PC-3 (cell line): ENCODE results near the gene TMEM273. TPM values are rescaled to one million over a fixed set of nuclear protein-coding genes. Genes with fewer than 3 reads are reported as not detected.

ENCODE experiments used
- ATAC-seq: fragments of 200-7000 bp; cut with Tn5 transposase; 2 replicates; pipeline ENCODE4 v1.9.1; 2020; ENCODE audit warnings: mild to moderate bottlenecking, moderate library complexity
- BruUV-seq: library from RNA; stranded (reverse); fragments of 400-500 nt; replicated peaks from 2 replicates; lab custom pipeline; 2021; lab: Mats Ljungman, UMichigan
- CTCF ChIA-PET: fragments of 300-600 bp; sonication (Branson Sonifier 250); formaldehyde crosslinking; loops from one replicate; lab custom pipeline; 2022; ENCODE audit warnings: antibody characterized with exemption; lab: Charles Lee
- POLR2A ChIA-PET: fragments of 300-600 bp; sonication (Branson Sonifier 250); formaldehyde crosslinking; loops from one replicate; lab custom pipeline; 2022; ENCODE audit warnings: antibody characterized with exemption; ENCODE audit not compliant: unreplicated experiment; lab: Charles Lee
- DNase-seq: peaks from one replicate; pipeline ENCODE4 v3.0.0-alpha.2; 2015
- H2AFZ ChIP-seq: fragments of 300-600 bp; sonication (generic); 2 replicates; pipeline ENCODE4 v1.6.0; 2016; ENCODE audit warnings: antibody characterized with exemption, low read length
- H3F3A ChIP-seq: fragments of 300-600 bp; sonication (generic); one replicate; pipeline ENCODE4 v1.6.0; 2017; ENCODE audit warnings: antibody characterized with exemption, low read length, control low read depth, mild to moderate bottlenecking; ENCODE audit not compliant: unreplicated experiment
- H3K27ac ChIP-seq: fragments of 300-600 bp; sonication (generic); 2 replicates; pipeline ENCODE4 v1.5.1; 2016; ENCODE audit warnings: mild to moderate bottlenecking, low read length
- H3K27me3 ChIP-seq: fragments of 300-600 bp; sonication (generic); 2 replicates; pipeline ENCODE4 v1.6.1; 2016; ENCODE audit warnings: low read length, mixed read lengths
- H3K36me3 ChIP-seq: fragments of 300-600 bp; sonication (generic); 2 replicates; pipeline ENCODE4 v1.6.1; 2016; ENCODE audit warnings: low read depth, mixed run types, low read length, mixed read lengths
- H3K4me1 ChIP-seq: fragments of 300-600 bp; sonication (generic); 2 replicates; pipeline ENCODE4 v1.5.1; 2016; ENCODE audit warnings: low read length; ENCODE audit not compliant: insufficient read depth
- H3K4me2 ChIP-seq: fragments of 300-600 bp; sonication (generic); 2 replicates; pipeline ENCODE4 v1.6.0; 2016; ENCODE audit warnings: low read length
- H3K4me3 ChIP-seq: fragments of 300-600 bp; sonication (generic); 2 replicates; pipeline ENCODE4 v1.5.1; 2016; ENCODE audit warnings: mild to moderate bottlenecking, low read length, mixed read lengths
- H3K79me2 ChIP-seq: fragments of 300-600 bp; sonication (generic); 2 replicates; pipeline ENCODE4 v1.6.1; 2017; ENCODE audit warnings: low read length, mixed read lengths
- H3K9ac ChIP-seq: fragments of 300-600 bp; sonication (generic); 2 replicates; pipeline ENCODE4 v1.6.0; 2016; ENCODE audit warnings: mild to moderate bottlenecking, low read length
- H3K9me2 ChIP-seq: fragments of 300-600 bp; sonication (generic); replicated peaks from 2 replicates; pipeline ENCODE4 v1.6.1; 2016; ENCODE audit warnings: mixed run types, low read length, mixed read lengths
- H3K9me3 ChIP-seq: fragments of 300-600 bp; sonication (generic); 2 replicates; pipeline ENCODE4 v1.6.1; 2016; ENCODE audit warnings: low read length, mixed read lengths
- H4K20me1 ChIP-seq: fragments of 300-600 bp; sonication (generic); 2 replicates; pipeline ENCODE4 v1.6.1; 2016; ENCODE audit warnings: low read length, mixed read lengths
- CTCF ChIP-seq: fragments of 300-600 bp; sonication (generic); conservative IDR thresholded peaks from 2 replicates; pipeline ENCODE4 v1.5.1; 2017; ENCODE audit warnings: antibody characterized with exemption, low read depth, mild to moderate bottlenecking, low read length
- EZH2 ChIP-seq: fragments of 300-600 bp; sonication (generic); IDR thresholded peaks from one replicate; pipeline ENCODE4 v1.6.1; 2017; ENCODE audit warnings: antibody characterized with exemption, mild to moderate bottlenecking, low read length; ENCODE audit not compliant: unreplicated experiment
- EZH2phosphoT487 ChIP-seq: fragments of 300-600 bp; sonication (generic); IDR thresholded peaks from 2 replicates; pipeline ENCODE4 v1.6.1; 2018; ENCODE audit warnings: mild to moderate bottlenecking, antibody characterized with exemption, low read length, borderline replicate concordance
- intact Hi-C: fragments of 100-400 bp; cut with micrococcal nuclease; formaldehyde crosslinking; loops from 2 replicates; pipeline ENCODE4 v1.9.0; 2023
- total RNA-seq: library from RNA; depleted of rRNA; stranded (reverse); fragments of >200 nt; gene quantifications from 2 replicates; pipeline ENCODE4 v1.2.3, GENCODE V29; 2014

TMEM273 gene
- total RNA-seq, 1 experiment from 2014 or later = not detected

- Histone ChIP-seq H3K27me3 (peaks cover 90% of the 10 kb centered on the region), H3F3A (no peaks in the 10 kb centered on the region), H3K79me2 (no peaks in the 10 kb centered on the region), H3K4me3 (no peak overlapping the region), H3K4me2 (no peak overlapping the region), H3K9me2 (no peaks in the 10 kb centered on the region), H3K9ac (no peak overlapping the region), H3K27ac (no peak overlapping the region), H2AFZ (no peak overlapping the region), H3K4me1 (no peaks in the 10 kb centered on the region), H3K9me3 (no peaks in the 10 kb centered on the region), H3K36me3 (no peaks in the 10 kb centered on the region), H4K20me1 (no peaks in the 10 kb centered on the region)
- DNase-seq (no peak), ATAC-seq (no peak)
- intact Hi-C loops = no loop called here
- TF ChIP-seq EZH2 (no peak), CTCF (no peak), EZH2phosphoT487 (no peak)
- CTCF ChIA-PET = no interaction called here
- BruUV-seq = no TSS peak
- POLR2A ChIA-PET = no interaction called here
Measured at GRCh38 chr10:49116509-49117375, 71.4 kb downstream of the TMEM273 start.

GRCh38 chr10:49115796-49116508 is 72.2 kb downstream of the TMEM273 start:
- H3F3A ChIP-seq = no peaks in the 10 kb centered on the region
- no peak overlapping the region for H3K27ac ChIP-seq
- H3K4me3 ChIP-seq = no peak overlapping the region
- intact Hi-C loops = no loop called here
- no peak overlapping the region for H2AFZ ChIP-seq
- no TSS peak for BruUV-seq
- no peaks in the 10 kb centered on the region for H3K36me3 ChIP-seq
- no peak overlapping the region for H3K9ac ChIP-seq
- no peak for DNase-seq
- no peaks in the 10 kb centered on the region for H3K4me1 ChIP-seq
- no peak for ATAC-seq
- no peaks in the 10 kb centered on the region for H3K9me2 ChIP-seq
- peaks cover 93% of the 10 kb centered on the region for H3K27me3 ChIP-seq
- TF ChIP-seq CTCF (no peak), EZH2phosphoT487 (no peak), EZH2 (no peak)
- no peaks in the 10 kb centered on the region for H3K9me3 ChIP-seq
- no peaks in the 10 kb centered on the region for H4K20me1 ChIP-seq
- no peaks in the 10 kb centered on the region for H3K79me2 ChIP-seq
- ChIA-PET POLR2A (no interaction called here), CTCF (no interaction called here)
- H3K4me2 ChIP-seq = no peak overlapping the region
